Activated CD8-positive, alpha-beta T cell treated with anti-CD3 and anti-CD28 coated beads for 36 hours (primary cell): ENCODE measurements around the gene LGR6. TPM values are rescaled to one million over a fixed set of nuclear protein-coding genes. Genes with fewer than 3 reads are reported as not detected.

Experiments
- ATAC-seq: fragments of 200-7000 bp; cut with Tn5 transposase; one replicate; pipeline ENCODE4 v1.10.0; 2021; ENCODE audit warnings: mild to moderate bottlenecking, moderate library complexity
- CTCF ChIA-PET: fragments of 350-600 bp; sonication (Branson Sonifier 250); formaldehyde crosslinking; loops from one replicate; lab custom pipeline; 2021; ENCODE audit warnings: antibody characterized with exemption; lab: Charles Lee
- POLR2A ChIA-PET: fragments of 350-600 bp; sonication (Branson Sonifier 250); formaldehyde crosslinking; loops from one replicate; lab custom pipeline; 2021; ENCODE audit warnings: antibody characterized with exemption; lab: Charles Lee
- DNase-seq: peaks from one replicate; pipeline ENCODE4 v3.0.0-alpha.2; 2020
- H3K27ac Mint-ChIP-seq: one replicate; pipeline ENCODE4 v1.8.0; 2021; ENCODE audit warnings: mild to moderate bottlenecking, mixed read lengths
- H3K27me3 Mint-ChIP-seq: one replicate; pipeline ENCODE4 v1.8.0; 2021; ENCODE audit warnings: mixed read lengths
- H3K36me3 Mint-ChIP-seq: one replicate; pipeline ENCODE4 v1.8.0; 2021; ENCODE audit warnings: low read depth, mixed read lengths
- H3K4me1 Mint-ChIP-seq: one replicate; pipeline ENCODE4 v1.8.0; 2021; ENCODE audit warnings: low read depth, mixed read lengths
- H3K4me3 Mint-ChIP-seq: one replicate; pipeline ENCODE4 v1.8.0; 2021; ENCODE audit warnings: mild to moderate bottlenecking, moderate library complexity, mixed read lengths
- H3K9me3 Mint-ChIP-seq: one replicate; pipeline ENCODE4 v1.8.0; 2021; ENCODE audit warnings: mixed read lengths
- CTCF ChIP-seq: fragments of 200-600 bp; IDR thresholded peaks from one replicate; pipeline ENCODE4 v1.8.0; 2022; ENCODE audit warnings: antibody characterized with exemption, mild to moderate bottlenecking
- intact Hi-C: fragments of 100-400 bp; cut with micrococcal nuclease; formaldehyde crosslinking; loops from one replicate; pipeline ENCODE4 v1.10.0; 2022
- total RNA-seq, 2 experiments: library from RNA; stranded (reverse); gene quantifications; one replicate each; pipeline ENCODE4 v1.2.3, GENCODE V29; 2021

LGR6 gene
- total RNA-seq, 2 experiments from 2014 or later, result 0.34 TPM

GRCh38 chr1:202283991-202284390 is 90.4 kb downstream of the LGR6 start:
- CTCF ChIA-PET, result interaction anchor here (2.6 to 3.2 kb wide), 2 partner anchors 9 to 32 kb away, joined by 11 to 12 read pairs; no protein-coding TSS in a partner anchor

GRCh38 chr1:202285908-202286307 is 92.3 kb downstream of the LGR6 start:
- POLR2A ChIA-PET, result no interaction called here
- Mint-ChIP-seq H3K9me3 (no peaks in the 10 kb centered on the region), H3K27me3 (peaks cover 4% of the 10 kb centered on the region), H3K4me1 (peaks cover 13% of the 10 kb centered on the region), H3K36me3 (no peaks in the 10 kb centered on the region), H3K27ac (no peak overlapping the region), H3K4me3 (no peak overlapping the region)
- no peak for TF ChIP-seq CTCF
- intact Hi-C loops, result no loop called here
- ATAC-seq (no peak), DNase-seq (no peak)
- CTCF ChIA-PET, result interaction anchor here (1.5 to 3.2 kb wide), 3 partner anchors 11 to 93 kb away, joined by 3 to 11 read pairs (median 6); partner anchors contain the start of gene LGR6

More at GRCh38 chr1:202283991-202284390, 90.4 kb downstream of the LGR6 start:
- H3K9me3 Mint-ChIP-seq, result no peaks in the 10 kb centered on the region
- intact Hi-C loops, result no loop called here
- POLR2A ChIA-PET, result interaction anchor here (1.1 kb wide), 1 partner anchor 97 kb away, joined by 3 read pairs; no protein-coding TSS in a partner anchor
- H3K36me3 Mint-ChIP-seq, result no peaks in the 10 kb centered on the region
- peaks cover 13% of the 10 kb centered on the region for H3K4me1 Mint-ChIP-seq
- ATAC-seq (no peak), DNase-seq (no peak)
- H3K27me3 Mint-ChIP-seq, result peaks cover 4% of the 10 kb centered on the region
- no peak for TF ChIP-seq CTCF
- H3K4me3 Mint-ChIP-seq, result no peak overlapping the region
- no peak overlapping the region for H3K27ac Mint-ChIP-seq

- H3K4me3 Mint-ChIP-seq, result no peak overlapping the region
- no peaks in the 10 kb centered on the region for H3K36me3 Mint-ChIP-seq
- no peak overlapping the region for H3K27ac Mint-ChIP-seq
- POLR2A ChIA-PET, result no interaction called here
- no peak for TF ChIP-seq CTCF
- CTCF ChIA-PET, result interaction anchor here (1.5 to 3.2 kb wide), 4 partner anchors 8 to 94 kb away, joined by 3 to 11 read pairs (median 4); partner anchors contain the start of gene LGR6
- H3K9me3 Mint-ChIP-seq, result no peaks in the 10 kb centered on the region
- H3K4me1 Mint-ChIP-seq, result peaks cover 13% of the 10 kb centered on the region
- ATAC-seq (no peak), DNase-seq (no peak)
- H3K27me3 Mint-ChIP-seq, result peaks cover 4% of the 10 kb centered on the region
- intact Hi-C loops, result no loop called here
These were observed 93.1 kb downstream of the LGR6 start for GRCh38 chr1:202286622-202287097.

GRCh38 chr1:202287196-202287595 is 93.6 kb downstream of the LGR6 start:
- no peaks in the 10 kb centered on the region for H3K9me3 Mint-ChIP-seq
- DNase-seq, result no peak
- ChIA-PET POLR2A (no interaction called here), CTCF (interaction anchor here (1.5 to 2.7 kb wide), 3 partner anchors 9 to 94 kb away, joined by 3 to 6 read pairs (median 3); partner anchors contain the start of gene LGR6)
- ATAC-seq, result no peak
- no peak for TF ChIP-seq CTCF
- H3K36me3 Mint-ChIP-seq, result no peaks in the 10 kb centered on the region
- peaks cover 13% of the 10 kb centered on the region for H3K4me1 Mint-ChIP-seq
- H3K27me3 Mint-ChIP-seq, result peaks cover 3% of the 10 kb centered on the region
- no peak overlapping the region for H3K4me3 Mint-ChIP-seq
- intact Hi-C loops, result no loop called here
- no peak overlapping the region for H3K27ac Mint-ChIP-seq

GRCh38 chr1:202288177-202288576 is 94.6 kb downstream of the LGR6 start:
- ATAC-seq (no peak), DNase-seq (no peak)
- POLR2A ChIA-PET, result no interaction called here

More at GRCh38 chr1:202288177-202288576, 94.6 kb downstream of the LGR6 start:
- Mint-ChIP-seq H3K36me3 (no peaks in the 10 kb centered on the region), H3K27me3 (peaks cover 2% of the 10 kb centered on the region), H3K27ac (no peak overlapping the region), H3K4me3 (no peak overlapping the region), H3K4me1 (peaks cover 10% of the 10 kb centered on the region), H3K9me3 (no peaks in the 10 kb centered on the region)
- TF ChIP-seq CTCF, result no peak
- intact Hi-C loops, result no loop called here
- CTCF ChIA-PET, result interaction anchor here (1.7 to 2.7 kb wide), 2 partner anchors 10 to 95 kb away, joined by 3 to 6 read pairs; partner anchors contain the start of gene LGR6
